EH (cell line): ENCODE measurements around the gene NDUFB10.

ENCODE experiments used
- DNase-seq: peaks from one replicate; pipeline ENCODE4 v3.0.0-alpha.2; 2015; ENCODE audit warnings: low read depth

NDUFB10 gene

GRCh38 chr16:2002406-2003230 lies 43.3 kb downstream of the NDUFB10 start:
- no peak for DNase-seq

GRCh38 chr16:2003231-2003826 lies 44.0 kb downstream of the NDUFB10 start:
- DNase-seq: no peak

GRCh38 chr16:2003827-2004641 lies 44.7 kb downstream of the NDUFB10 start:
- DNase-seq: peak; percentile 80

DNA sequence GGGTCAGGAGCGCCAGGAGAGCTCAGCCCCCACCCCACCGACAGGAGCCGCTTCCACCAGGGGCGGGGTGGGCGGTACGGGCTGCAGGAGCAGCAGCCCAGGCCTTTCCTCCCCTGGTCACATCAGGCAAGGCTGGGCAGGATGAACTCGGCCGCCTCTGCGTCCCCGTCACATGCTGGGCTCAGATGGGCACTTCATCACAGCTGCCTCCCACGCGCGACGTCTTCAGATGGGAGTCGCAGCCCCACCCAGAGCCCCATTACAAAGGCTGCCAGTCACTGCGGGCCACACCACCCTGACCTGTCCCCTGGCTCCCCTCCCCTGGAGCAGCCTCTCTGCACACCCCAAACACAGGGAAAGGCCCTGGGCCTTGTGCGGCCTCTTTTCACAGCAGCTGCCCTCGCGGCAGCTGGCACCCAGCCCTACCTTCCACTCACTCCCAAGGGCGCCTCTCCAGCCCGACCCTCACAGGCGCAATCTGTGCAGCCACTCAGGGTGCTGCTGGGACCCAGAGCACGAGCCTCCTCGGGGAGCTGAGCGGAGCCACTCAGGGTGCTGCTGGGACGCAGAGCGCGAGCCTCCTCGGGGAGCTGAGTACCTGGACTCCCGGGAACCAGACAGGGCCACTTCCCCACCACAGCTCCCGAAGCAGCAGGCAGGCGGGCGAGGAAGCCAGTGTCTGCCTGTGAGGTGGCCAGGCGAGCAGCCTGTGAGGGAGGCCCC lies 45.6 kb downstream of the NDUFB10 start:
- DNase-seq: no peak

GRCh38 chr16:2005646-2006045 lies 46.3 kb downstream of the NDUFB10 start:
- no peak for DNase-seq

GRCh38 chr16:2006317-2006716 lies 47.0 kb downstream of the NDUFB10 start:
- DNase-seq: no peak

GRCh38 chr16:2007081-2007836 lies 47.9 kb downstream of the NDUFB10 start:
- no peak for DNase-seq

GRCh38 chr16:2008009-2008526 lies 48.7 kb downstream of the NDUFB10 start:
- DNase-seq: peak; percentile 64

DNA sequence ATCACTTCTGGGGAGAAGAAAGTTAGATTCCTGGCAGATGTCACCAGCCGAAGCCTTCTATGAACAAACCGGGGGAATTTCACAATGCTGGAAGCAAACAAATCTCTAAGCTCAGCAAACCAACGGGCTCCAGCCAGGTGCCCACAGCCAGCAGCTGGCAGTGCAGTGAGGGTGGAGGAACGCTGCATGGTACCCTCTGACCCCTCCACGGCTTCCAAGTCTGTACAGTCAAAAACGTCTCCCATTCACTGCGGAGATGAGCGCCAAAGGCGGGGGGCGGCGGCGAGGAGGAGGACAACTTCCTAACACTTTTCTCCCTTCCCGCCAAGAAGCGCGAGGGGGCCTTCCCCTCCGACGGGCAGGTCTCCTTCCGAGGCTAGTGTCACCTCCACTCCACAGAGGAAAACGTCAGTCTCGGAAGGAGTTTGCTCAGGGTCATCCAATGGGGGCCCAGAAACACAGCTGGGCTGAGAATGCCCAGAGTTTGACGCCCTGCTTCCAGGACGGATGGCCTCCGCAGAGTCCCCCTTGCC lies 49.4 kb downstream of the NDUFB10 start:
- peak; percentile 38 for DNase-seq

GRCh38 chr16:2009164-2009711 lies 49.9 kb downstream of the NDUFB10 start:
- DNase-seq: peak; percentile 16

GRCh38 chr16:2009791-2010510 lies 50.6 kb downstream of the NDUFB10 start, which contains the start of gene ZNF598:
ZNF598 (minus strand) TSS chr16:2009821.
- DNase-seq: peak; percentile 87
